ENCODE measurements around the gene ITGAV. TPM values are rescaled to one million over a fixed set of nuclear protein-coding genes. Genes with fewer than 3 reads are reported as not detected.

ITGAV gene
- total RNA-seq, 1 donor from 2014 or later, result 73.2 TPM

DNA sequence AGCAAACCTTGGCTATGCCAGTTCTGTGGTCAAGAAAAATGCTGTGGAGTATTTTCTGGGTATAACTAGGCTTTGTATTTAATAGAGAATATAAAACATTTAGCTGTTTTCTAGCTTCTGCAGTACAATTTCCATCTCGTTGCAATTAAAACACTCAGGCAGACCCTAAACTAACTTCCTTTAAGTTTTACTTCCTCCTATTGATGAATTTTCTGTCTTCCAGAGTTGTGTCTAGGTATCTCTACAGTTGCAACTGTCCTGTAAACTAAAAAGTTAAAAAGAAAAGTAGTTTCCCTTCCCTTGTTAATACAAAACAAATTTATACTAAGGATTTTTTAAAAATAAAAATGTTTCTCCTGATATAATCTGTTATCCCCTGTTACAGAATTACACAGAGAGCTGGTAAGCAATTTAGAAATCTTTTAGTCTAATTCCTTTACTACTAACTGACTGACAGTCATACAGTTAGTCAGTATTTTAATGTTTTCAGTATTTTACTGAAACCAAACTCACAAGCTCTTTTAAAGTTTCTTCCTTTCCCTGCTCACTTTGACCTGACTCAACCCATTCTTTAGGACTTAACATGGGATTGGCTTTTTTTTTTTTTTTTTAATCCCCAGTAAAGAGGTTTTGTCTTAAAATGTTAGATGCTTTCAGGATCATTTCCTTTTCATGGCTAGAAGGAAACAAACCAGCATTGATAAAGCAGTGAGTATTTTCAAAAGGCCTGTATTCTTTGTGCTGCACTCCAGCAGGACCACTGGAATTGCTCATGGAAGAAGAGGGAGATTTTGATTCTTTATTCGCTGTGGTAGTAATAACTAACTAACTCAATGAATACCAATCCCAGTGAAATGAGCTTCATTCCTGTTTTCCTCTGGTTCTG, 22.9 kb downstream of the ITGAV start:
- DNase-seq, result no peak

DNA sequence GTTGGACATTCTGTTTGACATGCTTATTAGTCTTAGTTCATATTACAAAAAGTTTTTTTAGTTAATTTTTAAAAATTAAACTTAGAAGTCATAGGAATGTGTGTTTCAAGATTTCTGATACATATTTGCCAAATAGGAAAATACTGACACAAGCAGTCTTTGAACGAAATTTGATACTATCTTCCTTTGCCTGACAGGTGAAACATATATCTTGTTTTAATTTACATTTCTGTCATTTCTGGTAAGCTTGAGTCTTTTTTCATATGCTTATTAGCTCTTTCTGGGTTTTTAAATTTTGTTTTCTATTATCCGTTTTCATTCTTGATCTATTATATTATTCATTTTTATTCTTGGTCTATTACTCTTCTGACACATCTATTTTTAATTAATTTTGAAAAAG, 24.5 kb downstream of the ITGAV start:
- no peak for DNase-seq

DNA sequence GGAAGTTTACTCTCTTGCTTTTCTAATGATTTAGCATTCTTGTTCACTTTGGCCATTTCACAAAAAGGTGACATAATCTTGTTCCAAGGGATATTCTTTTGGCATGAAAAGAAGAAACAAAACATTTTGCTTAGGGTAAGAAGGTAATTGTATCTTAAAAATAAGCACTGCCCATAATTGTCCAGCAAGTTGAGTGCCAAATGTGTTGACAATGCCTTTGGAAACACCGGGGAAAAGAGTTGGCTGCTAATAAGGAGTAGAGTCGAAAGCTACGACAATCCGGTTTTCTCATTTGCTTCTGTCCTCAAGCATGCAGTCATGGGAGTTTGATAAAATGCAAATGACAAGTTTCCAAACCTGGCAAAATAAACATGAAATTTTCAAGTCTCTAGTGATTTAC, 27.3 kb downstream of the ITGAV start:
- DNase-seq, result no peak

DNA sequence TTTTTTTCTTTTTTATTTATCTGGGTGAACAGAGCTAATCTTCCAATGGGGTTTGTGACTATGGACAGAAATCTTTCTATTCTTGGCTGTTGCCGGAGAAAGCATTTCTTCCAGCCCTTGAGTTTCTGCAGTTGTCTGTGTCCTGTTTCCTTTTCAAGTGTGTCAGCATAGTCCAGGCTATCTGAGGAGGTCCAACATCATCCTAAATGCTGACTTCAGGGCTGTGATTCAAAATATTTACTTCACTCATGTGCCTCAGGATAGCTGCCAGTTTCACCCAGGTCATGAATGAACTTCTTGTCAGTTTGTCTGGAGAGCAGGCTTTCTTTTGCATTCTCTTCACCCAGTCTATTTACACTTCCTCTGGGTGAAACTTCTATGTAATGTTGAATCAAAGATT, 27.9 kb downstream of the ITGAV start:
- DNase-seq, result no peak

DNA sequence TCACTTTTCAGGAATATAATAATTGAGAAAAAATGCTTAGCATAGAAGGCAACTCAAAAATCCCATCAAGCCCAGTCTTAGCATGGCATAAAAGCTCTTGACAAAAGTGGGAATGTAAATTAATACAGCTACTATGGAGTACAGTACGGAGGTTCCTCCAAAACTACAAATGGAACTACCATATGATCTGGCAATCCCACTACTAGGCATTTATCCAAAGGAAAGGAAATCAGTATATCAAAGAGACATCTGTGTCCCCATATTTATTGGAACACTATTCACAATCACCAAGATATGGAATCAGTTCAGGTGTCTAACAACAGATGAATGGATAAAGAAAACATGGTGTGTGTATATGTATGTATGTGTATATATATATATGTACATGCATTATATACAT, 28.8 kb downstream of the ITGAV start:
- DNase-seq, result no peak

DNA sequence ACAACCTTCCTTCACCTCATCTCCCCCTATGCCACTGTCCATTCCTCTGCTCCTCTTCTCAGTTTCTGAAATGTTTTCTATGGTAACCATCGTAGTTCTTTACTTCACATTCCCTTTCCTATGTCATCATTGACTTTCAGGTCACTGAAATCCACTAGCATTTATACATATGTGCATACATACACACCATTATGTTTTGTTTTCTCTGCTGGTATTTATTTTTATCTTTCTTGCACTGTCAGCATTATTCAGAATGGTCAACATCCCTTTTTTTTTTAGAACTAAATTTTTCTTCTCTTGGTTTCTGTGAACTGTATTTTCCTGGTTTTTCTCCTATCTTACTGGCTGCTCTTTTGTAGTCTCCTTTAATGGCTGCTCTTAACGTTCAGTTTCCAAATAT, 33.2 kb downstream of the ITGAV start:
- DNase-seq, result no peak

DNA sequence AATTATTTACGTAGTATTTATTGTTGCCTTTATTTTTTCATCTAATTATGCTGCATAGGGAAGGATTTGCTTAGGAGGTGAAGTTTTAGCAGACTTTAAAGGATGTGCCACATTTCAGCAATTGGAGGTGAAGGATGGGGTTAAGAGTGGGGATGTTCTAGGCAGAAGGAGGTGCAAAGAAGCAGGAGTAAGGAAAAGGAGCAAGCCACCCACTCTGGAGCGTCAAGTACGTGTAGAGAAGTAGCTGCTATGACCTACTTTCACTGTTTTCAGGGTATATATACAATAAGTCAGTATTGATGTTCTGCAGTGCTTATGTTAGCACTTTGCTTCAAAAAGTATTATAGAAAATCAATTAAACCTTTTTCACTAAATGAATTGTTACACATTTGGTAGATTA, 34.4 kb downstream of the ITGAV start:
- no peak for DNase-seq

DNA sequence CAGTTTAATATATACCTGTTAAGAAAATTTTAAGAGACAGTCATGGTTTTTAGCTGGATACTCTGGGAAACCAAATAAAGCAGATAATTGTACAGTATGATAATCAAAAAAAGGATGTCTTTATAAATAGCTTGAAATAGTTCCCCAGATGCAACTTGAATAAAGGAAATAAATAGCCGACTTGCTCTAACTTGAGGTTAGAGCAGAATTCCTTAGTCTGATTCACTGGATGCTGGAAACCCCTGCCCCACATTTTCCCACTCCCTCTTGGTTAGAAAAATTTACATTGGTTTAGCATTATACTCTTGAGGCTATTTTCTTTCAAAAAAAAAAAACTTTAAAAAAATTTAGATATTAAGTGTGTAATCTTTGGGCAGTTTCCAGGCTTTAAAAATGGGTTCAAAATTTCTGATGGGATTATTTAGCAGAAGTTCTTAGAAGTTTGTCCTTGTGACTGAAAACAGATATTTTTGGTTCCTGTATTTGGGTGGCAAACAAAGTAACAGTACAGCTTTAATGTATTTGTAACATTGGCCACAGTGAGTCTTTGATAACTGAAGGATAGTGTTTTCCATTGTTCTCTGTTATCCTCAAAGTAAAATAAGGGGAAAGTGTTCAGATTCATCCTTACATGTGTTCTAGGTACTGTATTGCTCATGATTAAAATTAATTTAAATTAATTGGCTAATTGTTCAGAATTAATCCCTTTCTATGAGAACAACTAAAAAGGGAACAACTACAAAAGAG, 39.6 kb downstream of the ITGAV start:
- DNase-seq, result no peak

DNA sequence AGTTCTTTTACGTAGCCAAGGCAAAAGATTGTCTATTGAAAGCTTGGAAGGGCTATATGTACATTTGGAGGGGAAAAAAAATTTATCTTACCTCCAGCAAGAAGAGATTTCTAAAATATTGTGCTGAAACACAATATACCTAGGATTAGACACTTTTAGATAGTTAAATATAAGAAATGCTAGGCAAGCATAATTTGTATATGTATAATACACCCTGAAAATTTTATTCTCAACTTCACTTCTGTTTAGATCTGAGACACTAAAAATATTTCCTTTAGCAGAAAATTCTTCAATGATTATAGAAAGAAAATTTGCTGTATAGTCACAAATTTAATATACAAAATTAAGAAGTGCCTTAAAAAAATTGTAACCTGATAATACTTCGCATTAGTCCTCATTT, 42.6 kb downstream of the ITGAV start:
- DNase-seq, result no peak

DNA sequence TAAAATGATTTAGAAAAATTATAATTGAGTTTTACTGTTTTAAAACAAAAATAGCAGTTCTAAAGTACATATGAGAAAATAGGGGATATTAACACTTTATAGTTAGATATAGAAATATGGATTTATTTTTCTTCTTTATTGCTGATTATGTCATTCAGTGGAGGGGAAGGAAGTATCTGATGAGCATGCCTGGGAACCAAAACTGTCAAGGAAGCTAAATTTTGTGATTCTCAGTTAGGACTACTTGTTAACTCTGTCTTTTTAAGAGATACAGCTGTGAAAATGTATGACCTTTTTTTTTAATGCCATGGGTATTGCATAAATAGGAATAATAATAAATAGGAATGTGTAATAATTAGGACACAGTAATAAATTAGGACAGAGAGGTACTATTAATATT, 44.8 kb downstream of the ITGAV start:
- no peak for DNase-seq

DNA sequence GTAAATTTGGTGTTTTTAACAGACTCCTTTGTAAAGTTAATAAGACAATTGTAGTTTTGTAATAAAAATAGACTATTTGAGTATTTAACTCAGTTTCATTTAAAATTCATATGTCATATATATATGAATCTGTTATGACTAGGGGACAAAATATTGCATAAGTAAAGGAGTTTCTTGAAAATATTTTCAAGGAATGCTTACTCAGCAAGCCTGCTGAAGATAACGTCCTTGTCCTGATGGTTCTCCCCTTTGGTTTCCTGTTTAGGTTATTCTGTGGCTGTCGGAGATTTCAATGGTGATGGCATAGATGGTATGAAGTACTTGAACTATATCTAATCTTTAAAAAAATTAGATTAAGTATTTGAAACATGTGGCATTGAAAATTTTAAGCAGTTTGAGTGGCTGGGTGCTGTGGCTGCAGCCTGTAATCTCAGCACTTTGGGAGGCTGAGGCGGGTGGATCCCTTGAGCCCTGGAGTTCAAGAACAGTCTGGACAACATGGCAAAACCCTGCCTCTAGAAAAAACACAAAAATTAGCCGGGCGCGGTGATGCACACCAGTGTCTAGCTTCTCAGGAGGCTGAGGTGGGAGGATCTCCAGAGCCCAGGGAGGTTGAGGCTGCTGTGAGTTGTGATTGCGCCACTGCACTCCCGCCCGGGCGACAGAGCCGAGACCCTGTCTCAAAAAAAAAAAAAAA, 47.1 kb downstream of the ITGAV start:
- no peak for DNase-seq

DNA sequence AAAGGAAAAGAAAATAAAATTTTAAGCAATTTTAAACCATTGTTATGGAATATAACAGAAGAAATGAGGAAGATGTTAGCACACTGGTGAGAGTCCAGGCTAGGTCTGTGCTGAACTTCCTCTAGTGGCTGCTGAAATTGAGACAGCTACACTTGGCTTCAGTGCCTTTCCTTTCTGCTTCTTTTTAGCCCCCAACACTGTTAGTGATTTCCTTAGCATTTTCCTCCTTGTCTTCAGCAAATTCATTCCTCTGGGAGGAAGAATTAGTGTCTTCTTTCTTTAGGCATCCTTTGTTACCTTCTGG, 47.6 kb downstream of the ITGAV start:
- DNase-seq, result no peak

DNA sequence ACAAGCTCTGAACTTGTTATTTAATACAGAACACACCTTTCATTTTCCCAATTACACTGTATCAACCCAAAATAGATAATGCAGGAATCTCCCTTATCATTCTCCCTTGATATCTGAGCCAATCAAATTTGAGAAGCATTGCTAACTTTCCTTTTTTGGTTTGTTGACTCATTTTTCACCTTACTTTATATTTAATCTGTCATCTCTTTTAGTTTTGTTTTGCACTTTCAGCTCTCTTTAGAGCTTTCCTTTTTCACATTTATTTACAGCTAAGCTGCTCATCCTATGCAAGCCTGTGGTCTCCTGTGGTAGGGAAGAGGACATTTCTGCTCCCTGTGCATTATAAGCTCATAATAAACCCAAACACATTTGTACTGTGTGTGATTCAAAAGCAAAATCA, 50.1 kb downstream of the ITGAV start:
- DNase-seq, result no peak

DNA sequence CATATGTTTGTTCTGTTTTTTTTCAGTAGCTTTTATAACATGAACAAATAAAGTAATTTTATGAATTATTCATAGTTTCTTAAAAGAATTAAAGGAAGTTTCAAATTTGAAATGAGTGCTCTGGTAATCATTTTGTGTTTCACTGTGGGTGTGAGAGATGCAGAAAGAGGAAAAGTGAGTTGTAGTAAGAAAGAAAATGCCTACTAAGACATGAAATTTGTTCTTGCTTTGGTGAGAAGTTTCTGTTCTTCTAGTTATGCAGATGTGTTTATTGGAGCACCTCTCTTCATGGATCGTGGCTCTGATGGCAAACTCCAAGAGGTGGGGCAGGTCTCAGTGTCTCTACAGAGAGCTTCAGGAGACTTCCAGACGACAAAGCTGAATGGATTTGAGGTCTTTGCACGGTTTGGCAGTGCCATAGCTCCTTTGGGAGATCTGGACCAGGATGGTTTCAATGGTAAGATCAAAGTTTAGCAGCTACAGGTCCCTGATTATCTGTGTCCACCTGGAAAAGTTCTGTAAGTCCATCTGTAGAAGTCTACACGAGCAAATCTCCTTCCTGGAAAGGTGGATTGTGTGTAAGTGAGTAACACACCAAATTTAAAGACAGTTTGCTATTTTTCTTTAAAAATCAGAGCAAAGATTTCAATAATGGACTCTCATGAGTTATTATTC, 51.4 kb downstream of the ITGAV start:
- DNase-seq, result no peak

DNA sequence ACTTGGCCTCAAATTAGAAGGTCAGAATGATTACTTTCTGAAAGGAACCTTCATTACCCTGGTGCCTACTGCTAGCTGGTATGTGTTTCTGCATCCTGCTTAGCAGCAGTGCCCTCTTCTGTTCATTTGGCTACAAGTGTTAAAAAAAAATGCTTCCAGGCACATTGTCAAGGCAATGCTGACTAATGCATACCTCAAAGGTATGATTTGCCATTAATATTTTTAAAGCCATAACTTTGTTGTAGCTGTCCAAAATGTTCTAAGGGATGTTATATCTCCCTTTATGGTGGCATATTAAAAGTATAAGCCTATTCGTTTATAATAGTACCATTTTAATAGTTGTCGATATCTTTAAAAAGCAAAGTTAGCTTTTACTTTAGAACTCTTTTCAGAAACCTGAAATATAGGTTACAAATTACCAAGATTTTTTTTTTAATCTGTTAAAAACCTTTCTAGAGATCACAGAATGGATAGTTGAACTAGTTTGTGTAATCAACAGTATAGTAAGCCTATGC, 52.0 kb downstream of the ITGAV start:
- DNase-seq, result no peak

DNA sequence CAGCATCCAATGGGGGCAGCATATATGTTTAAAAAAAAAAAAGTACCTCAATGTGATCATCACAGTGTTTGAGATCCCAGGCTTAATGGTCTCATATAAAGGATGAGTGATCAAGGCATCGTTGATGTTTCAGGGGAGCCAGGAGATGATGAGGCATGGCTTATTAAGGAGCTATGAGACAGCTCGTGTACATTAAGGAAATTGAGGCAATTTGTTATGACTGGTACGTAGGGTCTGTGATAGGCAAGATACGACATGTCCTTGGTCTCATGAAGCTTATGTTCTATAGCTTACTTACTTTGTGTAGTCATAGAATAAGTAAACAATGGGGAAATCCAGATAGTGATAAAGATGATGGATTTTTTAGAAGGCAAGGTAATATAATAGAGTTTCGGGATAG, 54.9 kb downstream of the ITGAV start:
- DNase-seq, result no peak

DNA sequence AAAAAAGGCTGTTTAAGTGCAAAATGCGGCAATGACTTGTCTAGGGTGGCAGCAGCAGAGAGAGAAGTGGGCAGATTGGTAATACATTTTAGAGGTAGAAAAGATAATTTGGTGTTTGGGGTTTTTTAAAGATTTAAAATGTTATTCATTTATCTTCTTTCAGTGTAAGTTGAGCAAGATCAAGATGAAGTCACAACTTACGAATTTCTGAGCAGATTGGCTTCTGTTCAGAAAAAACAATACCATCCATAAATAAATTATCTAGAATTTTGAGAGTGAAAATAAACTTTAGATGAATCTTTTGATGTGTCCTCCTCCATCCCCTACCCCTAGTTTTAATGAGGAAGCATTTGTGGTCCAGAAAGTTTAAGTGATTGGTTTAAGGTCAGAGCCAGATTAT, 56.1 kb downstream of the ITGAV start:
- no peak for DNase-seq

DNA sequence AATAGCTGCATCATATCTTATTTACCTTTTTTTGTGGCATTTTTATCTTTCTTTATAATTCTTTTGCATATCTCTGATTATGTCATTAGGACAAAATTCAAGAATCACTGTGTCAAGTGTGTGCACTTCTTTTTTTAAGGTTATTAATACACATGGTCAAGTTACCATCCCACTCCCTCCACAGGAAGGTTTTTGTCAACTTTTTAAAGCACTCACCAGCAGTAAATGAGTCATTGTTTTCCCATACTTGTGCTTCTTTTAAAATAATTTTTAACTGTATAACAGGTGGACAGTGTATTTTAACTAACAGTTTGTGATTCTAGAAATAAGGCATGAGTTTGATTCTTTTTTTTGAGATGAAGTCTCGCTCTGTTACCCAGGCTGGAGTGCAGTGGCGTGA, 58.3 kb downstream of the ITGAV start:
- no peak for DNase-seq

DNA sequence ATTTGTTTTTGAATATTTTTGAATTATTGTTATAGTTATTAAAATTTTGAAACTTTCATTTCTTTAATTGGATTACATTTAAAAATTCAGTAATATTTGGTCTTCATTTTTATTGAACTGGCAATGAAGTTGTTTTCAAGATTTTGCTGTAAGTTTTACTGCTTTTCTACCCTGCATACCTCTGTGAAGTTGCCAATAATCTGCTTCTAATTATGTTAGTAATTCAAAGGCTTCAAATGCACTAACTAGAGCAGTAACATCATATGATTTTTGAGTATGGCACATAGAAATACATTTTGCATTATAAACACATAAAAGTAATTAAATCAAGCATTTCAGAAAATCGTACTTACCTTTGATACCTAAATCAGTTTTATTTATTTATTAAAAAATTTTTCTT, 63.7 kb downstream of the ITGAV start:
- DNase-seq, result no peak

DNA sequence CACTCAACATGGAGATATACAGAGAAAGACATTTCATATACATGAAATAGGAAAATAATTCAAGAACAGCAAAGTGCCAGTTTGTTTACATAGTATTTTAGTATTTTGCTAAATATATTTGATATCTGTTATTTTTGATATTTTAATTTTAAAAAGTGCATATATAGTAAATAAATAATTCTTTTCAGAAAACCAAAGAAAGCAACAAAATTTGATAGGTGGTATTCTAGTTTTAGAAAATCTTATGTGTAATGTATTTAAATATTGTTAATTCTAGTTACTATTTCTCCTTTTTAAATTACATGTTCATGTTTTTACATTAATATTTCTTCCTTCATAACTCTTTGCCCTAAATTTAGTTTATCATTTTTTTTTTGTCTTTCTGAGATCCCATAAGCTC, 69.5 kb downstream of the ITGAV start:
- DNase-seq, result no peak

DNA sequence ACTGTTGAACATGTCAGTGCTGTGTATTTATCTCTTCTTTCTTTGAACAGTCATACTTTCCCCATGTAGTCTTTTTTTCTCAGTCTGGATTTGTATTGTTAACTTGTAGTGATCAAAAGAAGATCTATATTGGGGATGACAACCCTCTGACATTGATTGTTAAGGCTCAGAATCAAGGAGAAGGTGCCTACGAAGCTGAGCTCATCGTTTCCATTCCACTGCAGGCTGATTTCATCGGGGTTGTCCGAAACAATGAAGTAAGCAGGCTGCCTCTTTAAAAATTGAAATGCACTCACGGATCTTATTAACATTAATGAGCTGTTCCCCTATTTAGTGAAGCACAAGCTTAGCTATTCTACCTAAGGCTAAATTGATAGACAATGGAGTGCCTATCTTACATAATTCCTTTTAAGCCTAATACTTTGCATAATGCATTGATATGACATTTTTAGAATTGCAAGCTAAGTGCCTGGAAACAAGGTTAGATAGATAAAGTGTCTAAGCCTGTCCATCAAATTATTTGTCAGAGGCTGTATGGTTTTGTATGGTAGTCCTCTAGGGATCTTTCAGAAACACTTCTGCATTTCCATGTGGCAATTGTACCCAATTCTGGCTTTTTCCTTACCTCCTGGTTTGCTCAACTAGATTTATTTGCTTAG, 74.7 kb downstream of the ITGAV start:
- DNase-seq, result no peak

DNA sequence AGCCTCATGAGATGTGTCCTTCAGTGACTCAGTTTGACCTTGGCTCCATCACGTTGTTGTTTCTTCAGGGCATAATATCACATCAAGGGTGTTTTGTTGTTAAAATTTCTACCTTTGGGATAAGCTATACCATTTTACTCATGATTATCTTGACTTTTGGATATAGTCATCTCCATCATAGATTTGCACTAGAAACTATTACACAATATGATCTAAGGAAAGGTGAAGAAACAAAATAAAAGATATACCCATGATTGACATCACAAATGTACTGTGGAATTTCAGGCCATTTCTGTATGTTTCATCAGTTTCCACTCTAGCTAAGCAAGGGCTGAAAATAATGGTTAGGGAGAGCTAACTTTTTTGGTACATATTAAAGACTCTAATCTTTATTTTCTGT, 79.3 kb downstream of the ITGAV start:
- DNase-seq, result no peak
